DND-41 (cell line): ENCODE results near the gene THRA.

Experiments used
- EZH2 ChIP-seq: IDR thresholded peaks from 3 replicates; pipeline ENCODE4 v1.6.1; 2012; ENCODE audit warnings: borderline replicate concordance, low read depth, mild to moderate bottlenecking, moderate library complexity, low read length, inconsistent platforms; ENCODE audit not compliant: severe bottlenecking
- TF ChIP-seq, protein P1 (sequence below): IDR thresholded peaks from 2 replicates; pipeline ENCODE4 v1.5.1; 2012; ENCODE audit warnings: borderline replicate concordance, low read length, moderate library complexity, mild to moderate bottlenecking; ENCODE audit not compliant: poor library complexity, severe bottlenecking; ENCODE audit errors: extremely low read depth

DNA sequence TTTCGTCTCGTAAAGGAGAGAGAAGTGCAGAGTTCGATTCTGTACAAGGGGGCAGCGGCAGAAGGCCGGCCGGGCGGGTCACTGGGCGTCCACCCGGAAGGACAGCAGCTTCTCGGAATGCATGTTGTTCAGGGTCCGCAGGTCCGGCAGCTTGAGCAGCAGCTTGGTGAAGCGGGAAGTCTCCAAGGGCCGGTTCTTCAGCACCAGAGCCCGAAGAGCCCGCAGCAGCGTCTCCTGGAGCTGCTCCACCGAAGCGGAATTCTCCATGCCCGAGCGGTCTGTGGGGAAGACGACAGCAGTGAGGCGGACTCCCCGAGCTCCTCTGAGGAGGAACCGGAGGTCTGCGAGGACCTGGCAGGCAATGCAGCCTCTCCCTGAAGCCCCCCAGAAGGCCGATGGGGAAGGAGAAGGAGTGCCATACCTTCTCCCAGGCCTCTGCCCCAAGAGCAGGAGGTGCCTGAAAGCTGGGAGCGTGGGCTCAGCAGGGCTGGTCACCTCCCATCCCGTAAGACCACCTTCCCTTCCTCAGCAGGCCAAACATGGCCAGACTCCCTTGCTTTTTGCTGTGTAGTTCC lies 30.3 kb downstream of the THRA start:
- TF ChIP-seq, protein P1, sequence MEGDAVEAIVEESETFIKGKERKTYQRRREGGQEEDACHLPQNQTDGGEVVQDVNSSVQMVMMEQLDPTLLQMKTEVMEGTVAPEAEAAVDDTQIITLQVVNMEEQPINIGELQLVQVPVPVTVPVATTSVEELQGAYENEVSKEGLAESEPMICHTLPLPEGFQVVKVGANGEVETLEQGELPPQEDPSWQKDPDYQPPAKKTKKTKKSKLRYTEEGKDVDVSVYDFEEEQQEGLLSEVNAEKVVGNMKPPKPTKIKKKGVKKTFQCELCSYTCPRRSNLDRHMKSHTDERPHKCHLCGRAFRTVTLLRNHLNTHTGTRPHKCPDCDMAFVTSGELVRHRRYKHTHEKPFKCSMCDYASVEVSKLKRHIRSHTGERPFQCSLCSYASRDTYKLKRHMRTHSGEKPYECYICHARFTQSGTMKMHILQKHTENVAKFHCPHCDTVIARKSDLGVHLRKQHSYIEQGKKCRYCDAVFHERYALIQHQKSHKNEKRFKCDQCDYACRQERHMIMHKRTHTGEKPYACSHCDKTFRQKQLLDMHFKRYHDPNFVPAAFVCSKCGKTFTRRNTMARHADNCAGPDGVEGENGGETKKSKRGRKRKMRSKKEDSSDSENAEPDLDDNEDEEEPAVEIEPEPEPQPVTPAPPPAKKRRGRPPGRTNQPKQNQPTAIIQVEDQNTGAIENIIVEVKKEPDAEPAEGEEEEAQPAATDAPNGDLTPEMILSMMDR = no peak
- no peak for TF ChIP-seq EZH2
